GM18517 (cell line): ENCODE data around the gene CORO1A.
A peak's percentile ranks its signal among the peaks of the same experiment; 100 is the strongest.
"Not testable (repeated sequence)": the region's sequence is repeated elsewhere in the genome, so short reads cannot be mapped to it uniquely, and the experiment has no call there.

ENCODE experiments used
- ATAC-seq: cut with Tn5 transposase; IDR thresholded peaks from one replicate; pipeline ENCODE4 v1.9.1; 2021; ENCODE audit warnings: mild to moderate bottlenecking, moderate library complexity; ENCODE audit not compliant: unreplicated experiment

Gene CORO1A

DNA sequence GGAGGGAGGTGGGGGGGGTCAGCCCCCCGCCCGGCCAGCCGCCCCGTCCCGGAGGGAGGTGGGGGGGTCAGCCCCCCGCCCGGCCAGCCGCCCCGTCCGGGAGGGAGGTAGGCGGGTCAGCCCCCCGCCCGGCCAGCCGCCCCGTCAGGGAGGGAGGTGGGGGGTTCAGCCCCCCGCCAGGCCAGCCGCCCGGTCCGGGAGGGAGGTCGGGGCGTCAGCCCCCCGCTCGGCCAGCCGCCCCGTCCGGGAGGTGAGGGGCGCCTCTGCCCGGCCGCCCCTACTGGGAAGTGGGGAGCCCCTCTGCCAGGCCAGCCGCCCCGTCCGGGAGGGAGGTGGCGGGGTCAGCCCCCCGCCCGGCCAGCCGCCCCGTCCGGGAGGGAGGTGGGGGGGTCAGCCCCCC is 14.0 kb upstream of the CORO1A start:
- ATAC-seq: not testable (repeated sequence)

DNA sequence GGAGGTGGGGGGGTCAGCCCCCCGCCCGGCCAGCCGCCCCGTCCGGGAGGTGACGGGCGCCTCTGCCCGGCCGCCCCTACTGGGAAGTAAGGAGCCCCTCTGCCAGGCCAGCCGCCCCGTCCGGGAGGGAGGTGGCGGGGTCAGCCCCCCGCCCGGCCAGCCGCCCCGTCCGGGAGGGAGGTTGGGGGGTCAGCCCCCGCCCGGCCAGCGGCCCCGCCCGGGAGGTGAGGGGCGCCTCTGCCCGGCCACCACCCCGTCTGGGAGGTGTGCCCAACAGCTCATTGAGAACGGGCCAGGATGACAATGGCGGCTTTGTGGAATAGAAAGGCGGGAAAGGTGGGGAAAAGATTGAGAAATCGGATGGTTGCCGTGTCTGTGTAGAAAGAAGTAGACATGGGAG is 13.3 kb upstream of the CORO1A start:
- ATAC-seq: not testable (repeated sequence)

DNA sequence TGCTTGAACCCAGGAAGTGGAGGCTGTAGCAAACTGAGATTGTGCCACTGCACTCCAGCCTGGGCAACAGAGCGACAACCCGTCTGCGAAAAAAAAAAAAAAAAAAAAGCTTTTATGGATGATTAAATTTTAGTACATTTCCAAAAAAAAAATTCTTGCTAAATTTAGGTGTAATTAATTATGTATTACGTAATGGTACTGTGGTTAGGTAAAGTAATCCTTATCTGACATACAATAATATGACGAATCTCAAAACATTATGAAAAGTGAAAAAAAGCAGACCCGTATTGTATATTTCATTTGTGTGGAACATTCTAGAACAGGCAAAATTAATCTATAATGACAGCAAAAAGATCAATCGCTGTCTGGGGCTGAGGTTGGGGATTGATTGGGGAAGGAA is 10.3 kb upstream of the CORO1A start:
- no peak for ATAC-seq

GRCh38 chr16:30176876-30177275 is 6.5 kb upstream of the CORO1A start:
- not testable (repeated sequence) for ATAC-seq

DNA sequence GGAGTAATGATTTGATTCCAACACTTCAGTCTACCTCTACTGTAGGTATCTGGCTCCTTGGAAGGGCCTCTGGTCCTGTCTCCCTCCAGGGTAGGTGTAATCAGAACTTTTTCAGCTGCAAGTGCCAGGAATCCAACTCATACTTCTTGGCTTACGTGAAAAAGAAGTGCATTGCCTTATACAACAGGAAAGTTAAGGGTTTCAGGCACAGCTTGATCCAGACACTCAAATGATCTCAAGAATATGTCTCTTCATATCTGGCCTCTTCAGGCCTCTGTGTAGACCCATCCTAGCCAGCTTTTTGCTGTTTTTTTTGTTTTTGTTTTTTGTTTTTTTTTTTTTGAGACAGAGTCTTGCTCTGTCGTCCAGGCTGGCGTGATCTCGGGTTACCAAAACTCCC is 4.2 kb upstream of the CORO1A start:
- no peak for ATAC-seq

DNA sequence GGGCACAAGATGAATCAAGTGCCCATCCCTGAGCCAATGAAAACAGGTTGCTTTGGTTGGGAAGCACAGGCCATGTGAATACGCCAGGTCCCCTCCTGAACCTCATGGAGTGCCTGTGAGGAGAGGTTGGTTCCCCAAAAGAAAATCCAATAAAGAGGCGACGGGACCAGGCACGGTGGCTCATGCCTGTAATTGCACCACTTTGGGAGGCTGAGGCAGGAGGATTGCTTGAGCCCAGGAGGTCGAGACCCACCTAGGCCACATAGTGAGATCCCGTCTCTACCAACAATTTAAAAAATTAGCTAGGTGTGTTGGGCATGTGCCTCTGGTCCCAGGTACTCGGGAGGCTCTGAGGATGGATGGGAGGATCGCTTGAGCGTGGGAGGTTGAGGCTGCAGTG is 3.5 kb upstream of the CORO1A start:
- no peak for ATAC-seq

DNA sequence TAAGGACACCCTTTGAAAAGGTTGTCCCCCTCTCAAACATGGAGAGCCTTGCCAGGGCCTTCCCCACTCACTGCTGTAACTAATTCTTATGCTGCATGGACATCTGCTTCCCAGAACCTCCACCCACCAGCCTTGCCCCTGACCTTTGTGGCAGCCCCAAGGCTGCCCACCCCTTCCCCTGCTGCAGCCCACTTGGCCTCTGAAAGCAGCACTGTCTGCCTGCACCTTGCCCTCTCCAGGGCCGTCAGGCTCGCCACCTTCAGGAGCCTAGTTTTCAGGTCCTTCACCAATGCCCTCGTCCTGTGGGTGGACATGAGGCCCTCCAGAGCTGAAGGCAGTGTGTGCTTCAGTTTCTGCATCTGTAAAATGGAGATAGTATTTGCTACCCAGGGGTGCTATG is 2.7 kb upstream of the CORO1A start:
- ATAC-seq: no peak

DNA sequence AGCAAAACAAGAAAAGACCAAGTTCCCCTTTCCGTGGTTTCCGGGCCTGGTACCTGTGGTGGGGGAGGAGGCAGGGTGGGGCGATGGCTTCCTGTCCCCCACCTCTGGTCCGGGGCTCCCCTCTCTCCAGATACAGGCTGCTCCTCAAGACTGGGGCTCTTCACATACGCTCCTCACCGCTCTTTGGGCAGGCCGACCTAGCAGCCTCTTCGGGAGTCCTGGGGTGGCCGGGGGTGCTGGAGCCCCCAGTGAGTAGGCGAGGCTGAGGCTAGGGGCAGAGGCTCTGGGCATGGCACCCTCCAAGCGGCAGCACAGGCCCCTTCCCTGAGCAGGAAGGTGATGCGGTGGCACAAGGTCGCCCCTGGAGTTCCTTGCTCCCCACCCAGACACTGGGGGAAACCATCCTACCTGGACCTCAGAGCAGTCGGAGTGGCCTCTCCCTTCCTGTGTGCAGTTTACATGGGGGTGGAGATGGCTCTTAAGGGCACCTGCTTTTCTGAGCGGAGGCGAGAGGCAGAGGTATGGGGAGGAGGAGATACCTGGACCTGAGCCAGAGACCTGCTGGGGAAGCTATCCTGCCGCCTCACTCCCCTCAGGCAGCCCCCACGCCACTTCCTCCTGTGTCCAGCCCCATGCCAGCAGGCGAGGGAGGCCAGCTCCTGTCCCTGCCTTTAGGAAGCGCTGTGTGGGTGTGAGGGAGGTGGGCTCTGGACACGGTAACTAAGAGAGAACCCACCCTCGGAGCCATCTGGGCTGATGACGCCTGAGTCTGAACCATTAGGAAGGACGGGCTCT is 891 bp downstream of the CORO1A start:
- ATAC-seq: peak; percentile 30

DNA sequence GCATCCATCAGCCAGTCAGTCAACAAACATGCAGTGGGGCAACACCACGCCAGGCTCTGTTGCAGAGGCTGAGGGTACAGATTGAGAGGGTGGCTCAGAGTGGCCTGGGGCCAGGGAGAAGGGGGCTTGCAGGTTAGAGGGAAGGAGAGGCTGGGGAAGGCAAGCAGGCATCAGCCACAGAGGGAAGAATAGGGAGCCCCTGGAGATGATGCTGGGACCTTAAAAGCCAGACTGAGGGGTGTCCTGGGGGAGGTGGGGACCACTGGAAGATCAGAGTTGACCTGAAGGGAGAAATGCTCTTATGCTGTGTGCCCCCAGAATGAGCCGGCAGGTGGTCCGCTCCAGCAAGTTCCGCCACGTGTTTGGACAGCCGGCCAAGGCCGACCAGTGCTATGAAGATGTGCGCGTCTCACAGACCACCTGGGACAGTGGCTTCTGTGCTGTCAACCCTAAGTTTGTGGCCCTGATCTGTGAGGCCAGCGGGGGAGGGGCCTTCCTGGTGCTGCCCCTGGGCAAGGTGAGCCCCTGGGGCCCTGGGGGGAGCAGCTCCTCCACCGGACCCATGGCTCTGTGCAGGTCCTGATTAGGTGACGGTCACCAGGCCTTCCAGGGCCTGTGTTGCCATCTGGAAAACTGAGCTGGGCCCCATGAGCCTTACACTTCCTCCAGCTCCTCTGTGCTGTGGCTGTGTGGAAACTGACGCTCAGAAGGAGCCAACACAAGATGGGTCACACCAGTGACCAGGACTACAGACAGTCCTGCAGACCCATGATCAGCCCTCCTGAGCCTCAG is 1.7 kb downstream of the CORO1A start:
- no peak for ATAC-seq

DNA sequence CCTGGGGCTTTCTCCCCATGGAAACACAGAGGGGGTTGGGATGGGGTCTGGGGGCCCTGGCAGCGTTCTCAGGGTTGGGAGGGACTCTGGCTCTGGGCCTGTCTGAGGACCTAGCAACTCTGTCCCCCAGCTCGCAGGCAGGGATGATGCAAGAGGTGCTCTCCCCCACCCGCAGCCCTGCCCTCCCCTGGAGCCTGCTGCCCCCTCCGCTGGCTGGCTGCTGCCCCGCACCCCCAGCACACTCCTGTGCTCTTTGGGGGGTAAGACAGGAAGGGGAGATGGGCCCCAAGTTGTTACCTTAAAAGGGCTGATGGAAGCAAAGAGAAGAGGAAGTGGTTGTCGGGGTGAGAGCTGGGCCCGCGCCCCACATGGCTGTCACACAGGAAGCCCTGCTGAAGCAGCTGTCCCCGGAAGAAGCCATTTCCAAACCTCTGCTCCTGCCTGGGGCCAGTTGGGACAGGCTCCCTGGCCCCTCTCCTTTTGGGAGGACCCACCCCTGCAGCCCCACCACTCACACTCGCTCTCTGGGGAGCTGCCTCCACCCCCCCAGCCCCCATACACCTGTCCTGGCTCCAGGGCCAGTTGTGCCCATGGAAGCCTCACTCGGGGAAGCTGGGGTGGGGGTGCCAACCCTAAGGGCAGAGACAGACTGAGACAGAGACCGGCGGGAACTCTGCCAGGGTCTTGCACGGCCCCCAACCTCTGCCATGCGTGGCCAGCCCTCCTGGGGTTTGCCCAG is 2.5 kb downstream of the CORO1A start:
- peak; percentile 42 for ATAC-seq

DNA sequence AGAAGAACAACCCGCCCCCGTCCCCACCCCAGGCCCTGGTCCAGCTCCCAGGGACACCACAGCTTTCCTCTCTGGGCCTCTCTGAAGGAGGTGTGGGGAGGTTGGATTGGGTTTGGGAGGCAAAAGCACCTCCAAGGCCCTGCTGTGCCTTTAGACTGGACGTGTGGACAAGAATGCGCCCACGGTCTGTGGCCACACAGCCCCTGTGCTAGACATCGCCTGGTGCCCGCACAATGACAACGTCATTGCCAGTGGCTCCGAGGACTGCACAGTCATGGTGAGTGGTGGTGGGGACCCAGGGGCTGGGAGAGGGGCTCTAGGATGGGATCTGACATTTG is 3.0 kb downstream of the CORO1A start:
- no peak for ATAC-seq

GRCh38 chr16:30186782-30187555 is 3.6 kb downstream of the CORO1A start:
- ATAC-seq: no peak

GRCh38 chr16:30187556-30187865 is 4.1 kb downstream of the CORO1A start:
- no peak for ATAC-seq

- ATAC-seq: no peak
Observed at GRCh38 chr16:30187971-30188561, 4.7 kb downstream of the CORO1A start.

DNA sequence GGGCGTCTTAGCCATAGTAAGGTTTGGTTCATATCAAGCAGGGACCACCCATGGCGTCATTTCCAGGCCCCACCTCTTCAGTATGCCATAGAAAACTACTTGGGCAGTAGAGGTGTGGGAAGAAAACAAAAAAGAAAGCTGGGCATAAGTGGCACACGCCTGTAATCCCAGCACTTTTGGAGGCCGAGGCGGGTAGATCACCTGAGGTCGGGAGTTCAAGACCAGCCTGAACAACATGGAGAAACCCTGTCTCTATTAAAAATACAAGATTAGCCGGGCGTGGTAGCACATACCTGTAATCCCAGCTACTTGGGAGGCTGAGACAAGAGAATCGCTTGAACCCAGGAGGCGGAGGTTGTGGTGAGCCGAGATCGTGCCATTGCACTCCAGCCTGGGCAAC is 7.8 kb downstream of the CORO1A start:
- not testable (repeated sequence) for ATAC-seq

DNA sequence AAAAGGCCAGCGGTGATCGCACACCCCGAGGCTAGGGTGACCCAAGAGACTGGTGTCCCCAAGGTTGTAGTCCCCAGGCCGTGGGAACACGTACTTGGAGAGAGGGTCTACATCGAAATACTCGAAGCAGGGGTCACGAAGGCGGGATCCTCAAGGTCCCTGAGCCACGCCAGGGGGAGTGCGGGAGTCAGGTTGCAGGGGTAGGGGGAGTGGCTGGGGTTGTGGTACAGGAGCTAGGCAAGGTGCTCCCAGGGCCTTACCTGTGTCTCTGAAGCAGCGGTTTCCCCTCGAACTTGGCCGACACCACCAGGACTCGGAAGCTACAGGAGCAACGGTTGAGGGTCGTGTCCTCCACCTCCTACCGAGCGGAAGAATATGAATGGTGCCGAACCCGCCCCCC is 9.7 kb downstream of the CORO1A start:
- ATAC-seq: peak; percentile 1

DNA sequence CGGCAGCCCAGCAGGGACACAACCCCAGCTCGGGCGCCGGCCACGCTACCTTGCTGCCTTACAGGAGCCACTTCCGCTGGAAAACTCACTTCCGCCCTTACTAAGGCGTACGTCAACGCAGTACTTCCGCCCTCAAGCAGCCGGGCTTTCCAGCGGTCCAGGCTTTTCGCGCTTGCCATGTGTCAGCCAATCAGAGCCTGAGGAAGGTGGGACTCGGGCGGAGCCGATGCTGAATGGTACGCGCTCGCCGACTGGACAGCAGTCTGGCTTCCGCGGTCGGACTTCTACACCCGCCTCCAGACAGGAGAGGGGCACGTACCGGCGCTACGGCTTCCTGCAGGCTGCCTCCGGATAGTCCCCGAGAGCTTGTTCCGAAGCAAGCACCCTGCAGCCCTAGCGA is 10.2 kb downstream of the CORO1A start, which contains the start of the genes BOLA2B and SLX1A:
Gene BOLA2B (minus strand): TSS at position 52 of the 400 bp plus-strand sequence. CDS start 71 bp downstream, outside the sequence.
Gene SLX1A (plus strand): TSS at position 261 of the 400 bp plus-strand sequence. CDS start 210 bp downstream, outside the sequence.
- ATAC-seq: peak; percentile 89

DNA sequence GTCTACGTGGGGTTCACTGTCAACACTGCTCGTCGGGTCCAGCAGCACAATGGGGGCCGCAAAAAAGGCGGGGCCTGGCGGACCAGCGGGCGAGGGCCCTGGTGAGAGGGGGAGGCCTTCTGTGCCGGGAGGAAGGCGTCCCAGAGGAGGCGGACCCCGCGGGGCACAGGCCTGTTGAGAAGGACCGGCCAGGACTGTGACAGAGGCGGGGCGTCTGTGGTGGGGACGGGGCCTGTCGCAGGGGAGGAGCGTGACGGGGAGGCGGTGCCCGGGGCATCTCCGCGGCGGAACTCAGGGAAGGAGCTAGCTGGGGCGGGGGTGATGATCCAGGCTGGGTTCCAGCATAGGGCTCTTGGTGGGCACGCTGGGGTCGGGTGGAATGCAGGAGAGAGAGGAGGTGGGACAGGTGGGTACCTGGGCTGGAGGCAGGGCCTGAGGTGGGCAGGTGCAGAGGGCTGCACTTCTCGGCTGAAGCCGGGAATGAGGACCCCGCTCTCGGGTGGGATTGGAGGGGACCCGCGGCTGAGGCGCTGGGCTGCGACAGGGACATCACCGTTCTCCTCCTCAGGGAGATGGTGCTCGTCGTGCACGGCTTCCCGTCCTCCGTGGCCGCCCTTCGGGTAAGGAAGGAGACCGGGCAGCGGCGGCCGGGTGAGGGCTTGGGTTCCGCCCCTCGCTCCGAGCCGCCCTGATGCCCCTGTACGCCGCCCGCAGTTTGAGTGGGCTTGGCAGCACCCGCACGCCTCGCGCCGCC is 10.9 kb downstream of the CORO1A start:
- peak; percentile 40 for ATAC-seq

- not testable (repeated sequence) for ATAC-seq
Observed at GRCh38 chr16:30197001-30197400, 13.6 kb downstream of the CORO1A start.

- ATAC-seq: not testable (repeated sequence)
Observed at GRCh38 chr16:30199049-30199448, 15.6 kb downstream of the CORO1A start, which contains the start of gene SULT1A3. Gene SULT1A3 (plus strand): TSS chr16:30199255. CDS start chr16:30200729, 1,474 bp downstream.
